ENCODE data around the gene LAMA3. TPM values are rescaled to one million over a fixed set of nuclear protein-coding genes. Genes with fewer than 3 reads are reported as not detected.

Gene LAMA3
- total and polyA plus RNA-seq, 2 experiments from 2014 or later: 3.9 to 4.9 TPM

DNA sequence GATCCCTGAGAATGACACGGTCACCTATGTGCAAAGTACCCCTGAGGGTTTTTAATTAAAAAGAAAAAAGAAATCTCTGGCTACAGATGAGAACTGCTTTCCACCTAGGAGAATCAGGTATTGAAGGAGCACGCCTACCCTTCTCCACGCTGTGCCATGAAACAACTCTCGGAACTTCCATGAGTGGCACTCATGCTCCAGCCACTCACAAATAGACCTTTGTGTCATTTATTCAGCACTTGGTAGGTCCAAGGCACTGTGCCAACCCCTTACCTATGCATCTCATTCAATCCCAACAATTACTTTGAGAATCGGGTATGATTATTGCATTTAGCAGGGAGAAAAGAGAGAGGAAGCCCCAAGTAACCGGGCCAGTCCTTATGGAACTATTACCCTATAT is 280.4 kb downstream of the LAMA3 start:
- no peaks in the 10 kb centered on the region; the same call in 2 of the 3 replicates for H3K9me3 Mint-ChIP-seq
- Histone ChIP-seq H3K4me3 (no peak overlapping the region), H3K36me3 (ENCODE audit: insufficient read depth) (no peaks in the 10 kb centered on the region), H3K4me1 (ENCODE audit: insufficient read depth) (peaks cover 19% of the 10 kb centered on the region), H3K27me3 (ENCODE audit: insufficient read depth) (no peaks in the 10 kb centered on the region), H3K9me2 (ENCODE audit: insufficient read depth) (peaks cover 6% of the 10 kb centered on the region), H4K20me1 (replicated peaks; ENCODE audit: insufficient read depth) (no peaks in the 10 kb centered on the region), H3K27ac (ENCODE audit: low read depth) (no peak overlapping the region), H2AFZ (0 out of 2 replicates have a peak overlapping the region, but pooled peaks have one; percentile 33), H3K4me2 (peak overlapping the region; percentile 42; the same call in 1 of the 2 replicates), H3F3A (replicated peaks; ENCODE audit: low read depth) (no peaks in the 10 kb centered on the region), H3K79me2 (replicated peaks; ENCODE audit: insufficient read depth) (no peaks in the 10 kb centered on the region)
- peaks cover 13% of the 10 kb centered on the region for H3K4me1 Mint-ChIP-seq
- no peak overlapping the region for H3K27ac Mint-ChIP-seq
- no peak overlapping the region for H3K4me3 Mint-ChIP-seq
- TF ChIP-seq JUNB (IDR thresholded peaks at IDR 0.05; ENCODE audit: unreplicated experiment) (no peak), ZNF331 (CRISPR knock-in tag; IDR thresholded peaks at IDR 0.05; ENCODE audit: low read depth) (no peak)
- DNase-seq (ENCODE audit: low spot score) (no peak), ATAC-seq (no peak)
- H3K36me3 Mint-ChIP-seq (ENCODE audit: low read depth): no peaks in the 10 kb centered on the region
- peaks cover 2% of the 10 kb centered on the region for H3K27me3 Mint-ChIP-seq (ENCODE audit: insufficient read depth, low read depth, poor library complexity)

DNA sequence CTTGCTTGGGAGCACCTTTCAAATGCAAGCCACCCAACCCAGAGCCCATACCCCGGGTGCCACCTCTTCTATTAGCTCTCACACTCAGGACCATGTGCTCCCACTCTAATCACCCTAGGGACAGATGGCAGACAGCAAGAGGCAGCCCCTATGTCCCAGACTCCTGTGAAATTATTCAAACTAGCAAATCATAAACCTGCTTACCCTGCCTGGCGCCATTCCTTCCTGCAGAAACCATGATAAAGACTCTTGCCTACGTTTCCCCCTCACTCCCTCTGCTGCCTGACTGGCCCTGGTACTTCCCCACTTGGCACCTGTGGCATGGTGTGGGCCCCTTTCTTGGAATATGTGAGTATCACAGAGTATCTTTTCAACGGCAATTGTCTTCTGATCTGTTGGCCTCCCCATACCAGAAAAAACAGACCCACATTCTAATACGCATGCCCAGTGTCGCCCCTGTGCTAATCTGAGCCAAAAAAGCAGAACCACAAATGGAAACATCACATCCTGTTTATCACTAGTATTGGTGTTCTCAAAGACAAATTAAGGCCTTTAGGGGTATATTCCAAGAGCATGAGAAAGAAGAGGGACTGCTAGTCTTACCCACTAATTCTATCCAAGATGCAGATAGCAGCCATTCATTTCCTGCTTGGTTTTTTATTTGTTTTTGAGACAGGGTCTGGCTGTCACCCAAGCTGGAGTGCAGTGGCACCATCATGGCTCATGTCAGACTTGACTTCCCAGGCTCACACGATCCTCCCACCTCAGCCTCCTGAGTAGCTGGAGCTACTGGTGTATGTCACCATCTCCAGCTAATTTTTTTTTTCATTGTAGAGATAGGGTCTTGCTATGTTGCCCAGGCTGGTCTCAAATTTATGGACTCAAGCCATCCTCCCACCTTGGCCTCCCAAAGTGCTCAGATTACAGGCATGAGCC is 281.2 kb downstream of the LAMA3 start:
- Histone ChIP-seq H3K79me2 (replicated peaks; ENCODE audit: insufficient read depth) (no peaks in the 10 kb centered on the region), H3K4me1 (ENCODE audit: insufficient read depth) (peaks cover 19% of the 10 kb centered on the region), H3K4me3 (no peak overlapping the region), H3K9me2 (ENCODE audit: insufficient read depth) (peaks cover 6% of the 10 kb centered on the region), H3F3A (replicated peaks; ENCODE audit: low read depth) (no peaks in the 10 kb centered on the region), H2AFZ (no peak overlapping the region; the same call in 1 of the 2 replicates), H3K36me3 (ENCODE audit: insufficient read depth) (no peaks in the 10 kb centered on the region), H3K27ac (ENCODE audit: low read depth) (no peak overlapping the region), H4K20me1 (replicated peaks; ENCODE audit: insufficient read depth) (no peaks in the 10 kb centered on the region), H3K4me2 (no peak overlapping the region), H3K27me3 (ENCODE audit: insufficient read depth) (no peaks in the 10 kb centered on the region)
- H3K27ac Mint-ChIP-seq: no peak overlapping the region
- H3K36me3 Mint-ChIP-seq (ENCODE audit: low read depth): no peaks in the 10 kb centered on the region
- H3K4me1 Mint-ChIP-seq: peaks cover 13% of the 10 kb centered on the region
- ATAC-seq (no peak), DNase-seq (ENCODE audit: low spot score) (no peak)
- no peaks in the 10 kb centered on the region; the same call in 2 of the 3 replicates for H3K9me3 Mint-ChIP-seq
- peaks cover 2% of the 10 kb centered on the region for H3K27me3 Mint-ChIP-seq (ENCODE audit: insufficient read depth, low read depth, poor library complexity)
- H3K4me3 Mint-ChIP-seq: no peak overlapping the region
- TF ChIP-seq EZH2phosphoT487 (IDR thresholded peaks at IDR 0.05; ENCODE audit: unreplicated experiment) (no peak), NANOG (IDR thresholded peaks at IDR 0.05; ENCODE audit: borderline replicate concordance) (no peak), EZH2 (IDR thresholded peaks at IDR 0.05; ENCODE audit: low read depth, unreplicated experiment) (no peak), ZNF331 (CRISPR knock-in tag; IDR thresholded peaks at IDR 0.05; ENCODE audit: low read depth) (no peak), STAT1 (IDR thresholded peaks at IDR 0.05; ENCODE audit: unreplicated experiment) (no peak), CREB1 (CRISPR knock-in tag; IDR thresholded peaks at IDR 0.05; ENCODE audit: low read depth) (no peak), POLR2AphosphoS5 (IDR thresholded peaks at IDR 0.05; ENCODE audit: low read depth) (no peak), JUNB (IDR thresholded peaks at IDR 0.05; ENCODE audit: unreplicated experiment) (no peak), ZNF114 (CRISPR knock-in tag; IDR thresholded peaks at IDR 0.05) (no peak)
- TF ChIP-seq, protein P1, sequence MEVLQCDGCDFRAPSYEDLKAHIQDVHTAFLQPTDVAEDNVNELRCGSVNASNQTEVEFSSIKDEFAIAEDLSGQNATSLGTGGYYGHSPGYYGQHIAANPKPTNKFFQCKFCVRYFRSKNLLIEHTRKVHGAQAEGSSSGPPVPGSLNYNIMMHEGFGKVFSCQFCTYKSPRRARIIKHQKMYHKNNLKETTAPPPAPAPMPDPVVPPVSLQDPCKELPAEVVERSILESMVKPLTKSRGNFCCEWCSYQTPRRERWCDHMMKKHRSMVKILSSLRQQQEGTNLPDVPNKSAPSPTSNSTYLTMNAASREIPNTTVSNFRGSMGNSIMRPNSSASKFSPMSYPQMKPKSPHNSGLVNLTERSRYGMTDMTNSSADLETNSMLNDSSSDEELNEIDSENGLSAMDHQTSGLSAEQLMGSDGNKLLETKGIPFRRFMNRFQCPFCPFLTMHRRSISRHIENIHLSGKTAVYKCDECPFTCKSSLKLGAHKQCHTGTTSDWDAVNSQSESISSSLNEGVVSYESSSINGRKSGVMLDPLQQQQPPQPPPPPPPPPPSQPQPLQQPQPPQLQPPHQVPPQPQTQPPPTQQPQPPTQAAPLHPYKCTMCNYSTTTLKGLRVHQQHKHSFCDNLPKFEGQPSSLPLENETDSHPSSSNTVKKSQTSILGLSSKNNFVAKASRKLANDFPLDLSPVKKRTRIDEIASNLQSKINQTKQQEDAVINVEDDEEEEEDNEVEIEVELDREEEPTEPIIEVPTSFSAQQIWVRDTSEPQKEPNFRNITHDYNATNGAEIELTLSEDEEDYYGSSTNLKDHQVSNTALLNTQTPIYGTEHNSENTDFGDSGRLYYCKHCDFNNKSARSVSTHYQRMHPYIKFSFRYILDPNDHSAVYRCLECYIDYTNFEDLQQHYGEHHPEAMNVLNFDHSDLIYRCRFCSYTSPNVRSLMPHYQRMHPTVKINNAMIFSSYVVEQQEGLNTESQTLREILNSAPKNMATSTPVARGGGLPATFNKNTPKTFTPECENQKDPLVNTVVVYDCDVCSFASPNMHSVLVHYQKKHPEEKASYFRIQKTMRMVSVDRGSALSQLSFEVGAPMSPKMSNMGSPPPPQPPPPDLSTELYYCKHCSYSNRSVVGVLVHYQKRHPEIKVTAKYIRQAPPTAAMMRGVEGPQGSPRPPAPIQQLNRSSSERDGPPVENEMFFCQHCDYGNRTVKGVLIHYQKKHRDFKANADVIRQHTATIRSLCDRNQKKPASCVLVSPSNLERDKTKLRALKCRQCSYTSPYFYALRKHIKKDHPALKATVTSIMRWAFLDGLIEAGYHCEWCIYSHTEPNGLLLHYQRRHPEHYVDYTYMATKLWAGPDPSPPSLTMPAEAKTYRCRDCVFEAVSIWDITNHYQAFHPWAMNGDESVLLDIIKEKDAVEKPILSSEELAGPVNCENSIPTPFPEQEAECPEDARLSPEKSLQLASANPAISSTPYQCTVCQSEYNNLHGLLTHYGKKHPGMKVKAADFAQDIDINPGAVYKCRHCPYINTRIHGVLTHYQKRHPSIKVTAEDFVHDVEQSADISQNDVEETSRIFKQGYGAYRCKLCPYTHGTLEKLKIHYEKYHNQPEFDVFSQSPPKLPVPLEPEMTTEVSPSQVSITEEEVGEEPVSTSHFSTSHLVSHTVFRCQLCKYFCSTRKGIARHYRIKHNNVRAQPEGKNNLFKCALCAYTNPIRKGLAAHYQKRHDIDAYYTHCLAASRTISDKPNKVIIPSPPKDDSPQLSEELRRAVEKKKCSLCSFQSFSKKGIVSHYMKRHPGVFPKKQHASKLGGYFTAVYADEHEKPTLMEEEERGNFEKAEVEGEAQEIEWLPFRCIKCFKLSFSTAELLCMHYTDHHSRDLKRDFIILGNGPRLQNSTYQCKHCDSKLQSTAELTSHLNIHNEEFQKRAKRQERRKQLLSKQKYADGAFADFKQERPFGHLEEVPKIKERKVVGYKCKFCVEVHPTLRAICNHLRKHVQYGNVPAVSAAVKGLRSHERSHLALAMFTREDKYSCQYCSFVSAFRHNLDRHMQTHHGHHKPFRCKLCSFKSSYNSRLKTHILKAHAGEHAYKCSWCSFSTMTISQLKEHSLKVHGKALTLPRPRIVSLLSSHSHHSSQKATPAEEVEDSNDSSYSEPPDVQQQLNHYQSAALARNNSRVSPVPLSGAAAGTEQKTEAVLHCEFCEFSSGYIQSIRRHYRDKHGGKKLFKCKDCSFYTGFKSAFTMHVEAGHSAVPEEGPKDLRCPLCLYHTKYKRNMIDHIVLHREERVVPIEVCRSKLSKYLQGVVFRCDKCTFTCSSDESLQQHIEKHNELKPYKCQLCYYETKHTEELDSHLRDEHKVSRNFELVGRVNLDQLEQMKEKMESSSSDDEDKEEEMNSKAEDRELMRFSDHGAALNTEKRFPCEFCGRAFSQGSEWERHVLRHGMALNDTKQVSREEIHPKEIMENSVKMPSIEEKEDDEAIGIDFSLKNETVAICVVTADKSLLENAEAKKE (CRISPR knock-in tag; IDR thresholded peaks at IDR 0.05): no peak
- TF ChIP-seq, protein P2, sequence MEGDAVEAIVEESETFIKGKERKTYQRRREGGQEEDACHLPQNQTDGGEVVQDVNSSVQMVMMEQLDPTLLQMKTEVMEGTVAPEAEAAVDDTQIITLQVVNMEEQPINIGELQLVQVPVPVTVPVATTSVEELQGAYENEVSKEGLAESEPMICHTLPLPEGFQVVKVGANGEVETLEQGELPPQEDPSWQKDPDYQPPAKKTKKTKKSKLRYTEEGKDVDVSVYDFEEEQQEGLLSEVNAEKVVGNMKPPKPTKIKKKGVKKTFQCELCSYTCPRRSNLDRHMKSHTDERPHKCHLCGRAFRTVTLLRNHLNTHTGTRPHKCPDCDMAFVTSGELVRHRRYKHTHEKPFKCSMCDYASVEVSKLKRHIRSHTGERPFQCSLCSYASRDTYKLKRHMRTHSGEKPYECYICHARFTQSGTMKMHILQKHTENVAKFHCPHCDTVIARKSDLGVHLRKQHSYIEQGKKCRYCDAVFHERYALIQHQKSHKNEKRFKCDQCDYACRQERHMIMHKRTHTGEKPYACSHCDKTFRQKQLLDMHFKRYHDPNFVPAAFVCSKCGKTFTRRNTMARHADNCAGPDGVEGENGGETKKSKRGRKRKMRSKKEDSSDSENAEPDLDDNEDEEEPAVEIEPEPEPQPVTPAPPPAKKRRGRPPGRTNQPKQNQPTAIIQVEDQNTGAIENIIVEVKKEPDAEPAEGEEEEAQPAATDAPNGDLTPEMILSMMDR (conservative IDR thresholded peaks at IDR 0.05; ENCODE audit: low read depth in 2 of 2): no peak
- TF ChIP-seq, protein P3, sequence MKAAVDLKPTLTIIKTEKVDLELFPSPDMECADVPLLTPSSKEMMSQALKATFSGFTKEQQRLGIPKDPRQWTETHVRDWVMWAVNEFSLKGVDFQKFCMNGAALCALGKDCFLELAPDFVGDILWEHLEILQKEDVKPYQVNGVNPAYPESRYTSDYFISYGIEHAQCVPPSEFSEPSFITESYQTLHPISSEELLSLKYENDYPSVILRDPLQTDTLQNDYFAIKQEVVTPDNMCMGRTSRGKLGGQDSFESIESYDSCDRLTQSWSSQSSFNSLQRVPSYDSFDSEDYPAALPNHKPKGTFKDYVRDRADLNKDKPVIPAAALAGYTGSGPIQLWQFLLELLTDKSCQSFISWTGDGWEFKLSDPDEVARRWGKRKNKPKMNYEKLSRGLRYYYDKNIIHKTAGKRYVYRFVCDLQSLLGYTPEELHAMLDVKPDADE (IDR thresholded peaks at IDR 0.05): no peak
